Medulla oblongata (tissue), 1 donor: ENCODE data around the gene CHRNA4.
"Not testable (repeated sequence)": the region's sequence is repeated elsewhere in the genome, so short reads cannot be mapped to it uniquely, and the experiment has no call there.

Source experiments
- DNase-seq: peaks from one replicate; pipeline ENCODE4 v3.0.0-alpha.2; 2015; ENCODE audit errors: extremely low spot score

Gene CHRNA4

DNA sequence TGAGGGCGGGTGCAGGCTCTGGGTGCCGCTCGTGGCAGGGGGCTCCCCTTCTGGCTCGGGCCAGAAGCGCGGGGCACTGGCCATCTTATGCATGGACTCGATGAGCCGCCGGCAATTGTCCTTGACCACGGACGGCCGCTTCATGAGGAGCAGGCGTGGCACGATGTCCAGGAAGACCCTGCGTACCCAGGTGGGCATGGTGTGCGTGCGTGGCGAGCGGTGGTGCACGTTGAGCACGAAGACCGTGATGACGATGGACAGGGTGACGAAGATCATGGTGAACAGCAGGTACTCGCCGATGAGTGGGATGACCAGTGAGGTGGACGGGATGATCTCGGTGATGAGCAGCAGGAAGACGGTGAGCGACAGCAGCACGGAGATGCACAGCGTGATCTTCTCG is 11.0 kb downstream of the CHRNA4 start:
- no peak for DNase-seq

DNA sequence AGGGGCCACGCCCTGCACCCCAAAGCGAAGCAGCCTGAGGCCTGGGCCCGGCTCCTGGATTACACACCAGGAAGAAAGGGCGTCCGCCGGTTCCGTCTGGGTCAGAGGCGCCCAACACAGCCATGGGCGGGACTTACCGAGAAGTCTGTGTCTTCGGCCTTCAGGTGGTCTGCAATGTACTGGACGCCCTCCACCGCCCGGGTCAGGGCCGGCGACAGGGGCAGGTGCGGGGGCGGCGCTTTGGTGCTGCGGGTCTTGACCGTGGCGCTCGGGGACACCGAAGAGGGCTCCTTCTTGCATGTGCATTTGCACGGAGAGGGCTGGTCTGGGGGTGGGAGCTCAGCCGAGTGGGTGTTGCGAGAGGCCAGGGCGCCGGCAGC is 11.6 kb downstream of the CHRNA4 start:
- no peak for DNase-seq

DNA sequence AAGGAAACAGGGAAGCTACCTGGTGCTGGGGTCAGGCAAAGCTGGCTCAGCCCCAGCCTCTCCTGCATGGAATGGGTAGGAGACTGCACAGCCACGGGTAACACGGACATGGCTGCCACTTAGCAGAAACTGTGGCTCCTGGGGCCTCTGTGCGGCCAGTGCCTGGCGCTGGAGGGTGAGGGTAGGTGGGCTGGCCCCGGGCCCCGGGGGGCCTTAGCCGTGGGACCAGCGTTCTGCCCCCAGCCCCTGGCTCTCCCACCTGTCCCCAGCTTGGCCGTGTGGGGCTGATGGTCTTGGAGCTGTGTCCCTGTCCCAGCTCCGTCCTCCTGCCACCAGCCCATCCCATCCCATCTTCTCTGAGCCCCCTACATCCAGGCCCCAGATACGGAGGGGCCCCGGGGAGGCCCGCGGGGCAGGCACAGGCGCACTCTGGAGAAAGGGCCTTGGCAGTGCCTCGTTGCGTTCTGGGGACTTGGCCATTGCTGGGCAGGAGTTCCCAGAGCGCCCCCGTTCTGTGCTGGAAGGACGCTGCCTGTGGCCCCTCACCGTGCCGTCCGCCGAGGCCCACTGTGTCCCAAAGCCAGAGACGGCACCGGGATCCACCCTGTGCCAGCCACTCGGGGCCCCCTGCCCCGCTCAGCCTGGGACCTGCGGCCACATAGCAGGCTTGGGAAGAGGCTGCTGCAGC is 12.2 kb downstream of the CHRNA4 start:
- no peak for DNase-seq

- DNase-seq, result no peak
Observed at GRCh38 chr20:63347950-63348827, 13.0 kb downstream of the CHRNA4 start.

DNA sequence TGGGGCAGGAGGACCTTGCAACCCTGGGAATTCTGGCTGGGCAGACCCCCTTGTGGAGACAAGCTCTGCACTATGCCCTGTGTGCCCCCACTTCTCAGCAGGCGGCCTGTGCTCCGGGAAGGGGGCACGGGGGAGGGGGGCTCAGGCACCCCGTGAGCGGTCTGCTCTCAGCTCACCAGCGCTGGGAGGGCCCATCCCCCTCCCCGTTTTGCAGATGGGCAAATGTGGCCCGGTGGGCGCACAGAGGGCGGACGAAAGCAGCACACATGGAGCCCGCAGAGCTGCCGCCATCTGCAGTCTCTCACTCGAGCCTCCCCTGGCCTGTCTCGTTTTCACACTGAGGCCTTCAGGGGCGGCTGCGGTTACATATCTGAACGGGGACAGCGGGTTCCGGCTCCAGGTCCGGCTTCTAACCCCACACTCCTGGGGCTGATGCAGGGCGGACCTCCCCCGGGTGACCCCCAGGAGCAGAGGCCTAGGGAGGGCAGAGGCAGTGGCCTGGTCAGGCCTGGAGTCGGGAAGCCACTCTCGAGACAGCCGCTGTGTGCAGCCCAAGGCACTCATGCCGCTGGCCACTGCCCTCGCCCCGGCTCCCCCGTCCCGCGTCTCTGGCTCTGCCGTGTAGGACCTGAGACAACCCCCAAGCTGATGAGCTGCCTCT is 13.9 kb downstream of the CHRNA4 start:
- DNase-seq, result no peak

- DNase-seq, result no peak
Observed at GRCh38 chr20:63346131-63347080, 14.7 kb downstream of the CHRNA4 start.

DNA sequence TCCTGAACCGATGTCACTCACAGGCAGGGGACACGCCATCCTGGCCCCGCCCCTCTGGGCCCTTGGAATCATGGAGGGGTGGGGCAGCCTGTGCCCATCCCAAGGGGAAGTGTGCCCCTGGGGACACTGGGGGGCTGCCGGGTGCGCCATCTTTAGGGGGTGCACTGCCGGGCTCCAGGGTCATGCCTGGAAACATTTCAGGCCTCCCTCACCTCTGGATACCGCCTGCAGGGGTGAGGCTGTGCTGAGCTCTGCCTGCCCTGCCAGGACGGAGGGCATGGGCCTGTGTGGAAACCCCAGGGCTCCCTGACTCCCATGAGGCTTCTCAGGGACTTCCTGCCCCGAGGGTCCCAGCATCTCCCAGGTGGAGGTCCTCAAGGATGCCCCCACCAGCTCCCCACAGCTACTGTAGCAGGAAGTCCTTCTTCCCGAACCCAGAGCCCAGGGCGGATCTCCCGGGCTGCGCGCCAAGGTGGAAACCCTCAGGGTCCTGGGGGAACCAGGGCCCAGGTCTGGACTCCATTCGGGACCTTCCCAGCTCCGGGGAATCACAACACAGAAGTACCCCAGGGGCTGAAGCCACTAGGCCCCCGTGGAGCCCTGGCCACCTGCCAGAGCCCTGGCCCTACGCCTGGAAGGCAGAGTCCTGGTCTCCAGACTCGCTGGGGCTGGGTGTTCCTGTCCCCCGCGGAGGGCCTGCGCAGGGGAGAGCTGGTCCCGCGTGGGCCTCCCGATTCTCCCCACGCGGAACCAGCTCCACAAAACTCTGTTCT is 15.6 kb downstream of the CHRNA4 start:
- DNase-seq, result peak; percentile 5

DNA sequence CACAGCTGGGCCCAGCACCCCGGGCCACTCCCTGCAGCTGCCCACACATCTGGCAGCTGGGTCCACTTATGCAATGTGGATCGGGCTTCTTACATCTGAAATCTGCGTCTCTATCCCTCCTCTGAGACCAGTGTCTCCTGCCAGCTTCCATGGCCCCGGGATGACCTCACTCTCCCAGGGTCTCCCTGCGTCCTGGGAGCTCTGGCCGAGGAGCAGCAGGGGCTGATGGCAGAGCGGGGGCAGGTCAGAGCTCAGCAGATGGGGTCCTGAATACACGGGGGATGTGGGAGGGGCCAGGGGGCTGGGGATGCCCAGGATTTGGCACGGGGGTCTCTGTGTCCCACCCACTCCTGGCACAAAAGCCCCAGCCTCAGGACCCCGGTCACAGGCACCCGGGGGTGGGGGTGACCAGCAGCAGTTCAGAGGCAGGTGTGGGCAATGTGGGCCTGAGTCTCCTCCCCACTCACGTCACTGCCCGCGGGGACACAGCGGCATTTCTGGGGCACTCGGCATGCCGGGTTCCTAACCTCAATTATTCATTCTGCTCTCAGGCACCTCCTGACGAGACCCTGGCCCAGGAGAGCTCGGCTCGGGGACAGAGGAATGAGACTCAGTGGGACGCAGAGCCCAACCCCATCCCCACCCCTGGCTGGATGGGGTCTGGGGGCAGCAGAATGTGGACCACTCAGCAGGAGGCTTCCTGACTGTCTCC is 16.4 kb downstream of the CHRNA4 start:
- DNase-seq, result no peak

DNA sequence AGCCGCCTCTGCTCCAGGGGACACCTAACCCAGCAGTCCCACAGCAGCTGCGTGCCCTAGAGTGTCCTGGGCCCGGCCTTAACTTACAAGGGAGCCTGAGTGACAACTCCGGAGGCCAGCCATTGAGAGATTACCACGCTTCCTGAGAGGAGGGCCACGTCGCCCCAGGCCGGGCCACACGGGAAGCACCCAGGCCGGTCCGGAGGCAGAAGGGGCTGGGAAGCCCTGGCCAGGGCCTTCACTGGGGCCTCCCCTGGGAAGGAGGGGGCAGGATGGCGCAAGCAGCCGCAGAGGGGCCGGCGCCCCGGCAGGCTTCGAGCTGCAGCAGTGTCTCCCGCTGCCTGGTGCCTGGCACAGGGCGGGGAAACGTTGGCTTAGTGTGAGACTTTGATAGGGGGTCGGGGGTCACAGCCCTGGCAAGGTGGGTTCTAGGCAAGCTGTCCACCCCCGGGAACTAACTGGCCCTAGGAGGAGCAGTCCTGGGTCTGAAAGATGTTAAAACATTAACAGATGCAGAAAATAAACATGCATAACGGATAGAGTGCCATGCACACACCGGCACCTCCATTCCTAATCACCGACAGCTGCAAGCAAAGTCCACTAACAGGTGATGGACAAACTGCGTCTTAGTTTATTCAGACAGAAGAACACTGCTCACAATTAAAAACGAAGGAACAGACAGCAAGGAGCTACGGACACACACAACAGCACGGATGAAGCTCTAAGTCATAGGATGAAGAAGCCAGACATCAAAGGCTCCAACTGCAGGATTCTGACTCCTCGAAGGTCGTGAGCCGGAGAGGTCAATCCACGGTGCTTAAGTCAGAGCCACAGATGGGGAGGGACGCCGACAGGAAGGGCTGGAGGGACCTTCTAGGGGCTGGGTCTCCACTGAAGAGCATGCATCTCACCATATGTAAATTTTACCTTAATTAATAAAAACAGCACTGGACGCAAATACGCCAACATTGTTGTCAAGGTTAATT is 17.4 kb downstream of the CHRNA4 start:
- no peak for DNase-seq

- DNase-seq, result no peak
Observed at GRCh38 chr20:63342561-63343459, 18.3 kb downstream of the CHRNA4 start.

- DNase-seq, result not testable (repeated sequence)
Observed at GRCh38 chr20:63340158-63340688, 20.9 kb downstream of the CHRNA4 start.

GRCh38 chr20:63339154-63340094 is 21.7 kb downstream of the CHRNA4 start:
- DNase-seq, result not testable (repeated sequence)

GRCh38 chr20:63337786-63338420 is 23.2 kb downstream of the CHRNA4 start:
- no peak for DNase-seq

DNA sequence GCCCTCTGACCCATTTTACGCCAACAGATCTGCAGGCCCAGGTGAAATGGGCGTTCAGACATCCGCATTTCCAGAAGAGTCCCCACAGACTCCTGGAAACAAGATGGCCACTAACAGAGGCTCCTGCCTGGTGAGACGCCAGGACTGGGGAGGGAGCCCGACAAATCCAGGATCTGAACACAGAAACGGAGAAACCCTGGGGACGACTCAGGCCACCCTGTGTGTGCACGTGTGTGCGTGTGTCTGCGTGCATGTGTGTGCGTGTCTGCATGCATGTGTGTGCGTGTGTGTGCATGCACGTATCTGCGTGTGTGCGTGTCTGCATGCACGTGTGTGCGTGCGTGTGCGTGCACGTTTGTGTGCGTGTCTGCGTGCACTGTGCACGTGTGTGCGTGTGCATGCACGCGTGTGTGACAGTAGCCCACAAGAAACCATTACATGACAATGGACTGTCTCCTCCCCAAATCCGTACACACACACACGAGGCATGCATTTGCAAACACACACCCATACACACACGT is 24.9 kb downstream of the CHRNA4 start:
- DNase-seq, result no peak

DNA sequence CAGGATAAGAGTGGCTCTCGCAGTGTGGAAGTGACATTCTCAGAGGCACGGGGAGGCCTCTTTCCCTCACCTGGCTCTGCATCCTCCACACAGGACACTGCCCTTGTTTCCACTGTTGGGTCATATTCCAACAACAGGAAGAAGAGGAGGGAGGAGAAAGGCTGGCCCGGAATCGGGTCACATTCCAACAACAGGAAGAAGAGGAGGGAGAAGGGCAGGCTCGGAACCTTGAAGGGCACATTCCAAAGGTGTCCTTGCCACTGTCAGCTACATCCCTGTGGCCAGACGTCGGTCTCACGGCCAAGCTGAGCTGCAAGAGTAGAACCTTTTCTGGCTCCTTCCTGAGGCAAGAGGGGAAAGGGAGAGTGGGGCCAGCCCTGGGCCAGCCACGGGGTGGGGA is 25.4 kb downstream of the CHRNA4 start:
- no peak for DNase-seq

DNA sequence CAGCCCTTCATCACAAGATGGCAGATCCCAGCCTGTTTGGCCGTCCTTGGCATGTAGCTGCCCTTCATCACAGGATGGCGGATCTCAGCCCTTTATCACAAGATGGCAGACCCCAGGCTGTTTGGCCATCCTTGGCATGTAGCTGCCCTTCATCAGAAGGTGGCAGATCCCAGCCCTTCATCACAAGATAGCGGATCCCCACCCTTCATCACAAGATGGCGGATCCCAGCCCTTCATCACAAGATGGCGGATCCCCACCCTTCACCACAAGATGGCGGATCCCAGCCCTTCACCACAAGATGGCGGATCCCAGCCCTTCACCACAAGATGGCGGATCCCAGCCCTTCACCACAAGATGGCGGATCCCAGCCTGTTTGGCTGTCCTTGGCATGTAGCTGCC is 26.1 kb downstream of the CHRNA4 start:
- DNase-seq, result not testable (repeated sequence)
